Natural killer cell (primary cell): ENCODE data around the gene INPP5A. TPM values are rescaled to one million over a fixed set of nuclear protein-coding genes. Genes with fewer than 3 reads are reported as not detected.

Experiments used
- ATAC-seq, 3 donors: fragments of 150-1000 bp in 2 of 3; fragments of 200-7000 bp in 1 of 3; cut with Tn5 transposase; 1 replicate in 1 of 3; 2 replicates in 2 of 3; pipeline ENCODE4 v1.10.0; 2021; ENCODE audit warnings: mild to moderate bottlenecking in 2 of 3, moderate library complexity in 2 of 3
- DNase-seq, 2 donors: peaks; one replicate each; pipeline versions ENCODE4 v3.0.0 to v3.0.0-alpha.2; 2013 to 2021; ENCODE audit warnings: mixed read lengths in 1 of 2
- H3K27ac ChIP-seq: one replicate; pipeline ENCODE4 v1.5.1; 2013; ENCODE audit warnings: mild to moderate bottlenecking, low read length
- H3K27me3 ChIP-seq: one replicate; pipeline ENCODE4 v1.6.1; 2013; ENCODE audit warnings: low read length; ENCODE audit not compliant: control insufficient read depth, insufficient read depth
- H3K36me3 ChIP-seq: one replicate; pipeline ENCODE4 v1.6.1; 2013; ENCODE audit warnings: low read length; ENCODE audit not compliant: control insufficient read depth, insufficient read depth
- H3K4me1 ChIP-seq: one replicate; pipeline ENCODE4 v1.6.1; 2013; ENCODE audit warnings: low read length; ENCODE audit not compliant: control insufficient read depth, insufficient read depth
- H3K4me3 ChIP-seq: one replicate; pipeline ENCODE4 v1.5.1; 2013; ENCODE audit warnings: low read length
- H3K9me3 ChIP-seq: one replicate; pipeline ENCODE4 v1.6.1; 2013; ENCODE audit warnings: low read length; ENCODE audit not compliant: control insufficient read depth, insufficient read depth
- H3K27ac Mint-ChIP-seq, 2 donors: one replicate each; pipeline ENCODE4 v1.8.0; 2022; ENCODE audit warnings: mild to moderate bottlenecking in 2 of 2, mixed read lengths in 2 of 2, moderate library complexity in 1 of 2
- H3K27me3 Mint-ChIP-seq, 2 donors: one replicate each; pipeline ENCODE4 v1.8.0; 2022; ENCODE audit warnings: low read depth in 2 of 2, mixed read lengths in 2 of 2
- H3K36me3 Mint-ChIP-seq: one replicate; pipeline ENCODE4 v1.8.0; 2022; ENCODE audit warnings: mixed read lengths
- H3K4me1 Mint-ChIP-seq, 2 donors: one replicate each; pipeline ENCODE4 v1.8.0; 2022; ENCODE audit warnings: mixed read lengths in 2 of 2
- H3K4me3 Mint-ChIP-seq: one replicate; pipeline ENCODE4 v1.8.0; 2022; ENCODE audit warnings: mild to moderate bottlenecking, moderate library complexity, mixed read lengths
- H3K9me3 Mint-ChIP-seq, 2 donors: one replicate each; pipeline ENCODE4 v1.8.0; 2022; ENCODE audit warnings: mixed read lengths in 2 of 2
- WGBS: methylation state at CpG from one replicate; pipeline ENCODE4 v1.1.7; 2013; ENCODE audit warnings: missing lambda C conversion rate; ENCODE audit not compliant: insufficient coverage; 5-methylcytosine and 5-hydroxymethylcytosine counted together
- intact Hi-C: fragments of 100-400 bp; cut with micrococcal nuclease; formaldehyde crosslinking; loops from one replicate; pipeline ENCODE4 v1.14.2; 2022
- total RNA-seq, 4 donors: library from RNA; stranded (reverse); fragments of 120-200 nt in 1 of 4; gene quantifications; one replicate each; pipeline versions ENCODE4 v1.2.3 to v1.2.4, GENCODE V29; 2013 to 2022
- TF ChIP-seq, protein P1 (sequence below): fragments of 200-600 bp; IDR thresholded peaks from one replicate; pipeline ENCODE4 v1.8.0; 2022; ENCODE audit warnings: antibody characterized with exemption

Gene INPP5A
- total RNA-seq, 3 donors from 2014 or later (not counting 1 experiment from before 2014, with no cell fraction given) = 12.6 to 38.6 (median 18.6) TPM

- Mint-ChIP-seq H3K27me3 (no peaks in the 10 kb centered on the region), H3K27ac (no peak overlapping the region), H3K4me1 (no peaks in the 10 kb centered on the region), H3K4me3 (no peak overlapping the region), H3K9me3 (no peaks in the 10 kb centered on the region), H3K36me3 (no peaks in the 10 kb centered on the region)
- no peaks in the 10 kb centered on the region for H3K9me3 ChIP-seq
- no peaks in the 10 kb centered on the region for H3K4me1 ChIP-seq
- H3K4me3 ChIP-seq = no peak overlapping the region
- 93% methylated on average over 36 of the region's 36 CpGs for WGBS
- intact Hi-C loops = no loop called here
- DNase-seq (no peak), ATAC-seq (no peak)
- peaks cover 2% of the 10 kb centered on the region for H3K36me3 ChIP-seq
- no peak overlapping the region for H3K27ac ChIP-seq
- TF ChIP-seq, protein P1, sequence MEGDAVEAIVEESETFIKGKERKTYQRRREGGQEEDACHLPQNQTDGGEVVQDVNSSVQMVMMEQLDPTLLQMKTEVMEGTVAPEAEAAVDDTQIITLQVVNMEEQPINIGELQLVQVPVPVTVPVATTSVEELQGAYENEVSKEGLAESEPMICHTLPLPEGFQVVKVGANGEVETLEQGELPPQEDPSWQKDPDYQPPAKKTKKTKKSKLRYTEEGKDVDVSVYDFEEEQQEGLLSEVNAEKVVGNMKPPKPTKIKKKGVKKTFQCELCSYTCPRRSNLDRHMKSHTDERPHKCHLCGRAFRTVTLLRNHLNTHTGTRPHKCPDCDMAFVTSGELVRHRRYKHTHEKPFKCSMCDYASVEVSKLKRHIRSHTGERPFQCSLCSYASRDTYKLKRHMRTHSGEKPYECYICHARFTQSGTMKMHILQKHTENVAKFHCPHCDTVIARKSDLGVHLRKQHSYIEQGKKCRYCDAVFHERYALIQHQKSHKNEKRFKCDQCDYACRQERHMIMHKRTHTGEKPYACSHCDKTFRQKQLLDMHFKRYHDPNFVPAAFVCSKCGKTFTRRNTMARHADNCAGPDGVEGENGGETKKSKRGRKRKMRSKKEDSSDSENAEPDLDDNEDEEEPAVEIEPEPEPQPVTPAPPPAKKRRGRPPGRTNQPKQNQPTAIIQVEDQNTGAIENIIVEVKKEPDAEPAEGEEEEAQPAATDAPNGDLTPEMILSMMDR = no peak
- no peaks in the 10 kb centered on the region for H3K27me3 ChIP-seq
These were observed 211.2 kb downstream of the INPP5A start for GRCh38 chr10:132748545-132749370.

DNA sequence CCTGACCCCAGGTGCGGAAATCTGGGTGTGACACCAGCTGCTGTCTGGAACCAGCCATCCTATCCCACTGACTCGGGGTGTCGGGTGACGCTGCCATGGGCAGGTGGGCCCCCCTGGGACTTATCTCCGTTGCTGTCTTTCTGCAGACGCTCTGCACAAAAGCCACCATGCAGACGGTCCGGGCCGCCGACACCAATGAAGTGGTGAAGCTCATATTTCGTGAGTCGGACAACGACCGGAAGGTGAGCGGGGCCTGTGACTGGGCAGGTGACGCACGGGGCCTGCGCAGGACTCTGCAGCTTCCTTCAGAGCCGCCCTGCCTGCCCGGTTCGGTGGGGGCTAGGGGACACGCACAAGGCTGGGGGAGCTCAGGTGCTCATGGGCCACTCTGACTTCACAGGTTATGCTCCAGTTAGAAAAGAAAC lies 211.8 kb downstream of the INPP5A start:
- H3K27me3 ChIP-seq = no peaks in the 10 kb centered on the region
- no peaks in the 10 kb centered on the region for H3K9me3 ChIP-seq
- peaks cover 2% of the 10 kb centered on the region for H3K36me3 ChIP-seq
- Mint-ChIP-seq H3K27me3 (no peaks in the 10 kb centered on the region), H3K4me3 (no peak overlapping the region), H3K27ac (no peak overlapping the region), H3K9me3 (no peaks in the 10 kb centered on the region), H3K4me1 (no peaks in the 10 kb centered on the region), H3K36me3 (no peaks in the 10 kb centered on the region)
- TF ChIP-seq, protein P1 = no peak
- no peaks in the 10 kb centered on the region for H3K4me1 ChIP-seq
- no peak for DNase-seq
- WGBS = 94% methylated on average over 22 of the region's 22 CpGs
- intact Hi-C loops = no loop called here
- no peak overlapping the region for H3K4me3 ChIP-seq
- no peak overlapping the region for H3K27ac ChIP-seq
- ATAC-seq = no peak

DNA sequence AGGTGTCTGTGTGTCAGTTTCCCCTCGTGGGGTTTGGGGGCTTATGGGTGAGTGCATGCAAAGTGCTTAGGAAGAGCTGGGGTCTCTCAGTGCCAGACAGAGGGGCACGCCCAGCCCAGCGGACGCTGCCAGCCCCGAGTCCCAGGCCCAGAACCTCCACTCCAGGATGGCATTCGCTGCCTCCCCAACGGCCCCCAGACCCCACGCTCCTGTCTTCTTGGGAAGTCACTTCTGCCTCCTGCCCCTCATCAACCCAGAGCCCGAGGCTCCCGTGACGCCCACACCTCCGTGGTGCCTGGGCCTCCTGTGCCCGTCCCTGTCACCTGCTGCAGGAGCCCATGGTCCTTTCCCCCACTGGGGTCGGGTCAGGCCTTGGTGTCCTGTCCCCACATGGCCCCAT lies 213.3 kb downstream of the INPP5A start:
- Mint-ChIP-seq H3K27ac (no peak overlapping the region), H3K9me3 (no peaks in the 10 kb centered on the region), H3K4me1 (no peaks in the 10 kb centered on the region), H3K36me3 (no peaks in the 10 kb centered on the region), H3K4me3 (no peak overlapping the region), H3K27me3 (no peaks in the 10 kb centered on the region)
- Histone ChIP-seq H3K4me3 (no peak overlapping the region), H3K27ac (no peak overlapping the region), H3K4me1 (no peaks in the 10 kb centered on the region), H3K36me3 (peaks cover 2% of the 10 kb centered on the region), H3K27me3 (no peaks in the 10 kb centered on the region), H3K9me3 (no peaks in the 10 kb centered on the region)
- WGBS = 95% methylated on average over 14 of the region's 14 CpGs
- no peak for ATAC-seq
- TF ChIP-seq, protein P1 = no peak
- intact Hi-C loops = no loop called here
- DNase-seq = no peak

DNA sequence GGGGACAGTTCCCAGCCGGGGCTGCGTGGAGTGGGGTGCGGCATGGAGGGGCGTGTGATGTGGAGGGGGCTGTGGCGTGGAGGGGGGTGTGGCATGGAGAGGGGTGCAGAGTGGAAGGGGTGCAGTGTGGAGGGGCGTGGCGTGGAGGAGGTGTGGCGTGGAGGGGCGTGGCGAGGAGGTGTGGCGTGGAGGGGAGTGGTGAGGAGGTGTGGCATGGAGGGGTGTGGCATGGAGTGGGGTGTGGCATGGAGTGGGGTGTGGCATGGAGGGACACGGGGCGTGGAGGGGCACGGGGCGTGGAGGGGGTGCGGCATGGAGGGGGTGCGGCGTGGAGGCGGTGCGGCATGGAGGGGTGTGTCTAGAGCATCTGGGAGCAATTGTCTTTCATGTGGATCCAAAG lies 214.8 kb downstream of the INPP5A start:
- Histone ChIP-seq H3K4me3 (no peak overlapping the region), H3K27me3 (no peaks in the 10 kb centered on the region), H3K4me1 (no peaks in the 10 kb centered on the region), H3K27ac (no peak overlapping the region), H3K9me3 (no peaks in the 10 kb centered on the region), H3K36me3 (peaks cover 2% of the 10 kb centered on the region)
- ATAC-seq (no peak), DNase-seq (no peak)
- TF ChIP-seq, protein P1 = no peak
- H3K9me3 Mint-ChIP-seq = no peaks in the 10 kb centered on the region
- no peaks in the 10 kb centered on the region for H3K27me3 Mint-ChIP-seq
- WGBS = 97% methylated on average over 20 of the region's 20 CpGs
- no peaks in the 10 kb centered on the region for H3K36me3 Mint-ChIP-seq
- no peak overlapping the region for H3K27ac Mint-ChIP-seq
- H3K4me1 Mint-ChIP-seq = no peaks in the 10 kb centered on the region
- intact Hi-C loops = no loop called here
- no peak overlapping the region for H3K4me3 Mint-ChIP-seq
